Neuron (in vitro differentiated cells): Measurements from ENCODE around the gene LGR4.

Source experiments
- H2AFZ ChIP-seq: one replicate; pipeline ENCODE4 v1.6.1; 2013; ENCODE audit warnings: low read depth, mild to moderate bottlenecking, inconsistent platforms, low read length, moderate library complexity
- H3K27me3 ChIP-seq: one replicate; pipeline ENCODE4 v1.6.1; 2013; ENCODE audit warnings: low read length; ENCODE audit not compliant: insufficient read depth
- H3K36me3 ChIP-seq: one replicate; pipeline ENCODE4 v1.6.1; 2013; ENCODE audit warnings: low read length; ENCODE audit not compliant: insufficient read depth
- H3K4me1 ChIP-seq: one replicate; pipeline ENCODE4 v1.6.1; 2013; ENCODE audit warnings: low read length; ENCODE audit not compliant: insufficient read depth
- H3K4me3 ChIP-seq: 2 replicates; pipeline ENCODE4 v1.5.1; 2013; ENCODE audit warnings: mild to moderate bottlenecking, low read length, moderate library complexity
- H3K9me3 ChIP-seq: one replicate; pipeline ENCODE4 v1.6.1; 2013; ENCODE audit warnings: low read length

LGR4 gene

DNA sequence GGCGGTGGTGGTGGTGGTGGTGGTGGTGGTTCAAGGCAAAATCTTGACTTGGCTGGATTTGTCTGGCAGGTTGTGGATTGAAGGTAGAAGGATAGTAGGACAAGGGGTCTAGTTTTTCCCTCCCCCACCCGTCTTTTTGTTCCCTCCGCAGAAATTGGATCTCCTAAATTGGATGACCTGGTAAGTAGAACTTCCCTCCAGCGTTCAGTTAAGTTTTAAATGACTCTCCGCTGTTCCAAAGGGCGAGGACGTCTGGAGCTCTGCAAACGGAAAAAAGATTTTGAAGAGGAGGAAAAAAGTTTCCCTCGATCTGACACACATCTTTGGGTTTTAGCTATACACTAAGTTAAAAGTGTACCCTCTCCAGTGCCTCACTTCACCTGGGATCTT lies 422 bp upstream of the LGR4 start:
- Histone ChIP-seq H3K4me3 (peak overlapping the region; percentile 93), H3K4me1 (peaks cover 26% of the 10 kb centered on the region)

DNA sequence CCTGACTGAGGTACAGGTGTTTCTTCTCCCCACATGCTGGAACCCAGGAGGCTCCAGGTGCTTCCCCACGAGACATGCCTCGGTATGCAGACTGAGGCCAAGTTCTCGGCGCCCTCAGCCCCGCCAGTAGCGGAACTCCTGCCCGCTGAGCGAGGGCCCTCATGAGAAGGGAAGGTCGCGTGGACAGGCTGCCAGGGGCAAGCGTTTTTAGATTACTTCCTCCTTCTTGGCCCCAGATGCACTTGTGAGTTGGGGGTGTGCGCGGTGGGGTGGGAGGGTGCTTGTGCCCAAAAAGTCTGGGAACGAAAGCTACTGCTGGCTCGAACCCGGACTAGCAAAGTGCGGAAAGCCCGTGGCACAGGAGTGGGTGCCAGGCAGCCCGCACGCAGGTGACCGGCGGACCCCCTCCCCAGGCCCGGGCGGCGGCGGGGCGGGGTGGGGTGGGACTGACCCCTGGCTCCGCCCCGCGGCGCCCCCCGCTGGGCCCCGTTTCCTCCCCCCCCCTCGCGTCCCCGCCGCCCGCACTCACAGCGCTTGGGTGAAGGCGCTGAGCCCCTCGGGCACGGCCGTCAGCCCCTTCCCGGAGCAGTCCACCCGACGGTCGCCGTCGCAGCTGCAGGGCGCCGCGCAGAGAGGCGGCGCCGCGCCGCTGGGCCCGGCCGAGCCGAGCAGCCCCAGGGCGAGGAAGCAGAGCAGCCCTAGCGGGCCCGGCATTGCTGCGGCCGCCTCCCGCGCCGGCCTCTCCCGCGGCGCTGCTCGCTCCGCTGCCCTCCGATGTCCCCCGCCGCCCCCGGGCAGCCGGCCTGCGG lies 797 bp downstream of the LGR4 start:
- Histone ChIP-seq H3K27me3 (no peaks in the 10 kb centered on the region), H3K4me1 (peaks cover 29% of the 10 kb centered on the region), H2AFZ (no peak overlapping the region), H3K36me3 (peaks cover 3% of the 10 kb centered on the region), H3K9me3 (no peaks in the 10 kb centered on the region), H3K4me3 (peak overlapping the region; percentile 93)

More for the DNA sequence above, 422 bp upstream of the LGR4 start:
- Histone ChIP-seq H3K36me3 (peaks cover 3% of the 10 kb centered on the region), H3K27me3 (no peaks in the 10 kb centered on the region), H3K9me3 (no peaks in the 10 kb centered on the region), H2AFZ (no peak overlapping the region)

GRCh38 chr11:27470826-27471588 lies 1.6 kb downstream of the LGR4 start:
- peaks cover 35% of the 10 kb centered on the region for H3K4me1 ChIP-seq
- H3K4me3 ChIP-seq: peak overlapping the region; percentile 93
- peaks cover 3% of the 10 kb centered on the region for H3K36me3 ChIP-seq
- no peaks in the 10 kb centered on the region for H3K27me3 ChIP-seq
- no peak overlapping the region for H2AFZ ChIP-seq
- no peaks in the 10 kb centered on the region for H3K9me3 ChIP-seq

DNA sequence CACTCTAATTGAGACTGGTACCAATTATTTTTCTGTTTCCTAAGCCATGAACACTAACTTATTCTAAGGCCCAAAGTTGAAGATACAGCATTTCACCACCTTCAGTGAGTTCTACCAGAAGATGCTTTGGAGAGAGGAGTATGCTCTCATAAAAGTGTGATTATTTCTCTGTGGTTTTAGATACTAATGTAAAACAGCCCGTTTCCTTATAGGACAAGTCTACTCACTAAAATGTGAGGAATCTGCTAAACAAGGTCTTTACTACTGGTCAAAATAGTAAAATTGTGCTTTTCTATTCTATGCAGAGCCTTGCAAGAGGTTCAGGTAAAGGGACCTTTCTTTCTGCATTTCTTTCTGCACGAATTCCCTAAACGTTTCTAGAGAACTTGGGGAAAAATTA lies 2.4 kb downstream of the LGR4 start:
- H3K36me3 ChIP-seq: peaks cover 3% of the 10 kb centered on the region
- no peaks in the 10 kb centered on the region for H3K27me3 ChIP-seq
- H3K4me1 ChIP-seq: peaks cover 43% of the 10 kb centered on the region
- H3K4me3 ChIP-seq: peak overlapping the region; percentile 93
- H2AFZ ChIP-seq: no peak overlapping the region
- no peaks in the 10 kb centered on the region for H3K9me3 ChIP-seq

GRCh38 chr11:27468995-27469695 lies 3.4 kb downstream of the LGR4 start:
- peak overlapping the region; percentile 93 for H3K4me3 ChIP-seq
- no peaks in the 10 kb centered on the region for H3K27me3 ChIP-seq
- no peak overlapping the region for H2AFZ ChIP-seq
- H3K36me3 ChIP-seq: peaks cover 3% of the 10 kb centered on the region
- peaks cover 53% of the 10 kb centered on the region for H3K4me1 ChIP-seq
- no peaks in the 10 kb centered on the region for H3K9me3 ChIP-seq

- H3K4me3 ChIP-seq: peak overlapping the region; percentile 93
- peaks cover 56% of the 10 kb centered on the region for H3K4me1 ChIP-seq
Measured at GRCh38 chr11:27468209-27468994, 4.2 kb downstream of the LGR4 start.

DNA sequence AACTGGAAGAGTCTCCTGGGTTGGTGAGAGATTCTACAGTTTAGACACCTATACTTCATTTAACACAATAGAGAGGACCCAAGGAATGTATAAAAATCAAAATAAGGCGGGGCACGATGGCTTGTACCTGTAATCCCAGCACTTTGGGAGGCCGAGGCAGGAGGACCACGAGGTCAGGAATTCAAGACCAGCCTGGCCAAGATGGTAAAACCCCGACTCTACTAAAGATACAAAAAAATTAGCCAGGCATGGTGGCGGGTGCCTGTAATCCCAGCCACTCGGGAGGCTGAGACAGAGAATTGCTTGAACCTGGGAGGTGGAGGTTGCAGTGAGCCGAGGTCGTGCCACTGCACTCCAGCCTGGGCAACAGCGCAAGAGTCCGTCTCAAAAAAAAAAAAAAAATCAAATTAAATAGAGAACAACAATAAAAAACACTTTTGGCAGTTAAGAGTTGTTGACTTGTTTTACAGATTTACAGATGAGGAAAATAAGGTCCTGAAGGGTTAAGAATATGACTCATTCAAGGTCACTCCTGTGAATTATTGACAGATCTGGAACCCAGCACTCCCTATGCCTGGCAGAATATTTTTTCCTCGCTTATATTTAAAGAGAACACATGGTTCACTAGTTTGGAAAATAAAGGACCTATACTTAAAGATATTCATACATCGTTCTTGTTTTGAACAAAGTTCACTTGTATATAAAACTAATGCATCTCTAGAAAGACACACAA lies 5.2 kb downstream of the LGR4 start:
- Histone ChIP-seq H2AFZ (no peak overlapping the region), H3K9me3 (no peaks in the 10 kb centered on the region), H3K27me3 (no peaks in the 10 kb centered on the region), H3K4me3 (no peak overlapping the region), H3K36me3 (peaks cover 3% of the 10 kb centered on the region), H3K4me1 (peaks cover 59% of the 10 kb centered on the region)

More at GRCh38 chr11:27468209-27468994, 4.2 kb downstream of the LGR4 start:
- H3K27me3 ChIP-seq: no peaks in the 10 kb centered on the region
- H3K36me3 ChIP-seq: peaks cover 3% of the 10 kb centered on the region
- H2AFZ ChIP-seq: no peak overlapping the region
- H3K9me3 ChIP-seq: no peaks in the 10 kb centered on the region

DNA sequence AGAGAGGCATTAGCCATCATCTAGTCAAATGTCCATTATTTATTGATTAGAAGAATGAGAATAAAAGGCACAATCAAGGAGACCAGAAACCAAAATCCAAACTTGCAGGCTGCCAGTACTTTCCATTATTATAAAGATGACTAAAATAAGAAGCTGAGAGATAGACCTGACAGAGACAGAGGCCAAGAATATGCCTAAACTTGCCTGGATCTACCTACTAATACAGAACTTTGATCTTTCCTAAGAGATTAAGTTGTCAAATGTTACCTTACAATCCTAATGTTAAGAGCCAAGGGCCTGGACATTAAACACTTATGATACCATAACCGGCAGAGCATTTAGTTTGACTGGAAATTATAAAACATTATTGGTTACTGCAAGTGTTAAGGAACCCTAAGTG lies 6.2 kb downstream of the LGR4 start:
- Histone ChIP-seq H3K9me3 (no peaks in the 10 kb centered on the region), H3K36me3 (peaks cover 3% of the 10 kb centered on the region), H3K4me1 (peaks cover 68% of the 10 kb centered on the region), H2AFZ (no peak overlapping the region), H3K4me3 (no peak overlapping the region), H3K27me3 (no peaks in the 10 kb centered on the region)

DNA sequence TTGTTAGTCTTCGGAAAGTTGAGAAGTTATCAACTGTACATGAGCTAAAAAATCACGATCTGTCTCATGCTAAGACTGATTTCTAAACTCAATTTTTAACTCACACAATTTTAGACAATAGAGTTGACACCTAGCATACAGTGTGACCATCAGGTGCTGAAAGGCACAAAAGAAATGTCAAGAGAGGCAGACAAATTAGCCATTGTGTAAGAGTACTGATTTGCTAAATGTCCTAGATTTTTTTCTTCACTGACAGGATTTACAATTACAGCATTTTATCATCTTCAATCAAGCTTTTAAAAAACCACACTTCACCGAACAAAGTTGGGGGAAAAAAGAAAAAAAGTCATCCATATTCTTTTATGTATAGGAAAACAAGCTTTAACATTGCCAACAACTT lies 7.0 kb downstream of the LGR4 start:
- no peaks in the 10 kb centered on the region for H3K9me3 ChIP-seq
- H2AFZ ChIP-seq: no peak overlapping the region
- H3K4me1 ChIP-seq: peaks cover 73% of the 10 kb centered on the region
- peaks cover 3% of the 10 kb centered on the region for H3K36me3 ChIP-seq
- no peak overlapping the region for H3K4me3 ChIP-seq
- H3K27me3 ChIP-seq: no peaks in the 10 kb centered on the region

GRCh38 chr11:27464909-27465308 lies 7.7 kb downstream of the LGR4 start:
- H3K4me1 ChIP-seq: peaks cover 72% of the 10 kb centered on the region
- no peaks in the 10 kb centered on the region for H3K27me3 ChIP-seq
- H3K9me3 ChIP-seq: no peaks in the 10 kb centered on the region
- H3K4me3 ChIP-seq: no peak overlapping the region
- H3K36me3 ChIP-seq: peaks cover 3% of the 10 kb centered on the region
- H2AFZ ChIP-seq: no peak overlapping the region

DNA sequence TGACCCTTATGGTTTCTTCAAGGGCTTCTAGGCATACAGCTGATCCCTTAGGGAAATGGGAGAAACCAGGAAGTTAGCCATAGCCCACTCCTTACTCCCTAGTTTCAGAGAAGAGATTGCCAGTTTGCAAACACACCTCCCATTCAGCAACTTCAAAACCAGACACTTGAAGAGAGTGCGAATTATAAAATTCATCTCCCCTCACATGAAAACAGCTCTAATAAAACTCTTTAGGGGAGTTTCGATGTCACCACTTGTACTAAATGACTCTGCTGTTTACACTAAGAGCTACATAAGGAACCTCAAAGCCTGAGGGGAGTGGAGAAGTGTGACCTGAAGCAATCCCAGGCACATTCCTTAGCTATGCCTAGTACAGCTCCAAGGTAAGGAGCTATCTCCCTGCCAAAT lies 8.3 kb downstream of the LGR4 start:
- Histone ChIP-seq H3K4me1 (peaks cover 70% of the 10 kb centered on the region), H3K9me3 (no peaks in the 10 kb centered on the region), H2AFZ (no peak overlapping the region), H3K27me3 (no peaks in the 10 kb centered on the region), H3K36me3 (peaks cover 3% of the 10 kb centered on the region), H3K4me3 (no peak overlapping the region)

DNA sequence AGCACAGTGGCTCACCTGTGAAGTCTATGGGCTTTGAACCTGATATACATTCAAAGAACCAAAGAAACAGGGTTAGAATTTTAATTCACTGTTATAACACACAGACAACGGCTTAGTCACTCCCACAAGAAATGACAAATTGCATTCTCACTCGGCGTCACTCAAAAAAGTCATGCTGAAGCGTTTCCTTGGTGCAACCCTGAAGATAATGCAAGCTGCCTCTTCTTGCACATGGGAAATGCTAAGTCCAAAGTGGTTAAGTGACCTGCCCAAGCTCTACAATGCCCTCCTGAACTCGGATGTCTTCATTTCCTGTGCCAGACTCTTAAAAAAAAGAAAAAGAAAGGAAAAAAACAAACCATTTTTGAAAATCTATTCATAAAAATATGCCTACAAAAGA lies 10.0 kb downstream of the LGR4 start:
- Histone ChIP-seq H3K4me1 (peaks cover 58% of the 10 kb centered on the region), H3K27me3 (no peaks in the 10 kb centered on the region), H3K9me3 (no peaks in the 10 kb centered on the region), H2AFZ (no peak overlapping the region), H3K36me3 (no peaks in the 10 kb centered on the region), H3K4me3 (no peak overlapping the region)
